Stimulated activated CD4-positive, alpha-beta T cell treated with anti-CD3 and anti-CD28 coated beads, Interleukin-2, amount 100 ng/mL, for 48 hours (primary cell): ENCODE data around the gene GJD4.

ENCODE experiments used
- DNase-seq, 2 donors: peaks; one replicate each; pipeline ENCODE4 v3.0.0-alpha.2; 2020

Gene GJD4

GRCh38 chr10:35632027-35632426 lies 26.9 kb downstream of the GJD4 start:
- no peak for DNase-seq

GRCh38 chr10:35633006-35633980 lies 28.2 kb downstream of the GJD4 start:
- DNase-seq = no peak

- peak; percentile 25 to 41 for DNase-seq
Measured at GRCh38 chr10:35635576-35635975, 30.4 kb downstream of the GJD4 start.

- DNase-seq = no peak
Measured at GRCh38 chr10:35636956-35637355, 31.8 kb downstream of the GJD4 start.

- no peak for DNase-seq
Measured at GRCh38 chr10:35637462-35637861, 32.3 kb downstream of the GJD4 start.

GRCh38 chr10:35638101-35638500 lies 33.0 kb downstream of the GJD4 start:
- DNase-seq = no peak

- no peak for DNase-seq
Measured at GRCh38 chr10:35639021-35639727, 34.0 kb downstream of the GJD4 start.

- DNase-seq = peak in 1 of 2 donors; percentile 2
Measured at GRCh38 chr10:35639728-35640401, 34.7 kb downstream of the GJD4 start.

GRCh38 chr10:35640474-35640873 lies 35.3 kb downstream of the GJD4 start:
- peak in 1 of 2 donors; percentile 35 for DNase-seq

GRCh38 chr10:35640951-35641675 lies 36.0 kb downstream of the GJD4 start:
- peak; percentile 43 to 49 for DNase-seq

GRCh38 chr10:35641676-35642034 lies 36.5 kb downstream of the GJD4 start:
- peak in 1 of 2 donors; percentile 2 for DNase-seq

GRCh38 chr10:35642035-35642792 lies 37.1 kb downstream of the GJD4 start, which contains the start of gene FZD8:
TSS of gene FZD8 (minus strand) at chr10:35642296. CDS start at chr10:35641429, 867 bp downstream.
- peak; percentile 69 for DNase-seq

- DNase-seq = no peak
Measured at GRCh38 chr10:35642793-35643114, 37.6 kb downstream of the GJD4 start.

GRCh38 chr10:35643151-35644049 lies 38.3 kb downstream of the GJD4 start:
- peak in 1 of 2 donors; percentile 3 for DNase-seq

GRCh38 chr10:35644050-35644950 lies 39.2 kb downstream of the GJD4 start:
- DNase-seq = no peak

- DNase-seq = no peak
Measured at GRCh38 chr10:35650894-35651293, 45.8 kb downstream of the GJD4 start.

GRCh38 chr10:35652824-35653223 lies 47.7 kb downstream of the GJD4 start:
- DNase-seq = no peak

- DNase-seq = no peak
Measured at GRCh38 chr10:35657621-35658020, 52.5 kb downstream of the GJD4 start.
